Endothelial cell of umbilical vein (primary cell): ENCODE measurements around the gene NACAD. TPM values are rescaled to one million over a fixed set of nuclear protein-coding genes. Genes with fewer than 3 reads are reported as not detected.

Experiments used
- BruUV-seq: library from RNA; stranded (reverse); fragments of 400-500 nt; replicated peaks from 2 replicates; lab custom pipeline; 2021; lab: Mats Ljungman, UMichigan
- CTCF ChIA-PET: fragments of 300-600, 350-600 bp; sonication (Branson Sonifier 250); formaldehyde crosslinking; loops from one replicate; lab custom pipeline; 2021; ENCODE audit warnings: antibody characterized with exemption, inconsistent platforms; lab: Charles Lee
- POLR2A ChIA-PET: fragments of 300-600, 350-600 bp; sonication (Branson Sonifier 250); formaldehyde crosslinking; loops from one replicate; lab custom pipeline; 2021; ENCODE audit warnings: antibody characterized with exemption, inconsistent platforms; lab: Charles Lee
- DNase-seq: peaks from one replicate; pipeline ENCODE4 v3.0.0-alpha.2; 2011; ENCODE audit warnings: low read depth, low spot score
- FAIRE-seq: peaks from 2 replicates; lab custom pipeline; 2011; peaks lifted over from hg19 to GRCh38; lab: Jason Lieb, UNC
- H2AFZ ChIP-seq: 2 replicates; pipeline ENCODE4 v1.6.0; 2012; ENCODE audit warnings: low read depth, low read length, control low read depth, inconsistent platforms
- H3K27ac ChIP-seq: 2 replicates; pipeline ENCODE4 v1.5.1; 2011; ENCODE audit warnings: low read depth, mild to moderate bottlenecking, control low read depth, low read length, moderate library complexity; ENCODE audit not compliant: insufficient read depth
- H3K27me3 ChIP-seq, 2 experiments: 2 replicates each; pipeline versions ENCODE4 v1.6.0 to v1.6.1; 2011; ENCODE audit warnings: low read length in 2 of 2, mixed read lengths in 1 of 2; ENCODE audit not compliant: control insufficient read depth in 2 of 2, insufficient read depth in 2 of 2
- H3K36me3 ChIP-seq, 2 experiments: 2 replicates in 1 of 2; 3 replicates in 1 of 2; pipeline ENCODE4 v1.5.1; 2011; ENCODE audit warnings: low read length in 2 of 2, mild to moderate bottlenecking in 1 of 2, moderate library complexity in 1 of 2; ENCODE audit not compliant: control insufficient read depth in 2 of 2, insufficient read depth in 2 of 2; ENCODE audit errors: extremely low read depth in 1 of 2
- H3K4me1 ChIP-seq: 3 replicates; pipeline ENCODE4 v1.5.1; 2011; ENCODE audit warnings: mild to moderate bottlenecking, low read length; ENCODE audit not compliant: control insufficient read depth, insufficient read depth; ENCODE audit errors: extremely low read depth
- H3K4me2 ChIP-seq: 2 replicates; pipeline ENCODE4 v1.6.1; 2011; ENCODE audit warnings: low read length, control low read depth, mixed read lengths; ENCODE audit not compliant: insufficient read depth
- H3K4me3 ChIP-seq, 3 experiments: fragments of 200-600 bp in 1 of 3; sonication (generic), shearing (Covaris generic) in 1 of 3; replicated peaks in 1 of 3; 2 replicates each; pipeline ENCODE4 v1.5.1; 2011 to 2016; ENCODE audit warnings: control low read depth in 3 of 3, low read length in 3 of 3, mild to moderate bottlenecking in 2 of 3, inconsistent platforms in 1 of 3, low read depth in 1 of 3, moderate library complexity in 1 of 3; ENCODE audit not compliant: insufficient read depth in 1 of 3
- H3K79me2 ChIP-seq: 2 replicates; pipeline ENCODE4 v1.6.0; 2012; ENCODE audit warnings: low read length, inconsistent platforms; ENCODE audit not compliant: control insufficient read depth, insufficient read depth
- H3K9ac ChIP-seq: replicated peaks from 2 replicates; pipeline ENCODE3; 2011; ENCODE audit warnings: low read length, control low read depth; ENCODE audit not compliant: insufficient read depth; ENCODE audit errors: extremely low read depth
- H3K9me1 ChIP-seq: replicated peaks from 3 replicates; pipeline ENCODE4 v1.6.0; 2011; ENCODE audit warnings: mild to moderate bottlenecking, low read length; ENCODE audit not compliant: control insufficient read depth, insufficient read depth; ENCODE audit errors: extremely low read depth
- H3K9me3 ChIP-seq: replicated peaks from 2 replicates; pipeline ENCODE4 v1.5.1; 2012; ENCODE audit warnings: low read length, inconsistent platforms; ENCODE audit not compliant: control insufficient read depth, insufficient read depth
- H4K20me1 ChIP-seq: replicated peaks from 2 replicates; pipeline ENCODE3; 2011; ENCODE audit warnings: mild to moderate bottlenecking, low read length; ENCODE audit not compliant: control insufficient read depth, insufficient read depth; ENCODE audit errors: extremely low read depth
- CTCF ChIP-seq, 2 donors: IDR thresholded peaks; 1 replicate in 1 of 2; 2 replicates in 1 of 2; pipeline ENCODE4 v1.5.1; 2011; ENCODE audit warnings: low read length in 2 of 2, mild to moderate bottlenecking in 2 of 2, moderate library complexity in 2 of 2, control low read depth in 1 of 2, inconsistent platforms in 1 of 2, low read depth in 1 of 2; ENCODE audit not compliant: insufficient read depth in 1 of 2; ENCODE audit errors: extremely low read depth in 1 of 2
- FOS ChIP-seq: IDR thresholded peaks from 2 replicates; pipeline ENCODE4 v1.6.1; 2011; ENCODE audit warnings: mild to moderate bottlenecking, low read length, moderate library complexity, borderline replicate concordance; ENCODE audit not compliant: insufficient read depth
- GATA2 ChIP-seq: IDR thresholded peaks from 2 replicates; pipeline ENCODE4 v1.7.0; 2011; ENCODE audit warnings: low read depth, mild to moderate bottlenecking, moderate library complexity, mixed read lengths, low read length; ENCODE audit not compliant: insufficient read length, insufficient read depth
- MYC ChIP-seq: IDR thresholded peaks from one replicate; pipeline ENCODE4 v1.6.1; 2011; ENCODE audit warnings: mild to moderate bottlenecking, low read depth, low read length
- dilution Hi-C: fragments of 300-500 bp; cut with MboI; formaldehyde crosslinking; loops from one replicate; pipeline ENCODE4 v1.15.0; 2019; ENCODE audit warnings: low sequenced_read_pairs; ENCODE audit not compliant: extremely low pct_ligation_motif_present
- intact Hi-C: fragments of 100-400 bp; cut with micrococcal nuclease; formaldehyde crosslinking; loops from one replicate; pipeline ENCODE4 v1.10.0; 2022
- polyA plus RNA-seq, 4 experiments: library from polyadenylated mRNA; depleted of rRNA in 3 of 4; stranded (reverse) in 3 of 4; unstranded in 1 of 4; fragments of >200 nt; gene quantifications; 2 replicates each; pipeline versions ENCODE4 v1.2.1 to v1.2.3, GENCODE V29; 2011 to 2012; ENCODE audit warnings: missing spikeins in 1 of 4
- total RNA-seq: library from RNA; stranded (reverse); gene quantifications from 2 replicates; pipeline ENCODE4 v1.2.3, GENCODE V29; 2021

Gene NACAD
- total and polyA plus RNA-seq, 2 donors (not counting 3 experiments of a cell fraction or from before 2014, with no cell fraction given), result 1.4 to 6.6 TPM

GRCh38 chr7:45033261-45033930 is 55.4 kb downstream of the NACAD start:
- H3K4me3 ChIP-seq, result no peak overlapping the region
- FAIRE-seq, result peak; percentile 44
- peaks cover 0 to 4% of the 10 kb centered on the region in 2 experiments for H3K36me3 ChIP-seq
- BruUV-seq, result no TSS peak
- H3K4me2 ChIP-seq, result no peak overlapping the region
- no peak for DNase-seq
- H3K27ac ChIP-seq, result no peak overlapping the region
- H3K4me1 ChIP-seq, result no peaks in the 10 kb centered on the region
- H3K9me1 ChIP-seq, result no peaks in the 10 kb centered on the region
- H2AFZ ChIP-seq, result no peak overlapping the region
- H3K9me3 ChIP-seq, result no peaks in the 10 kb centered on the region
- dilution Hi-C loops (no loop called here), intact Hi-C loops (no loop called here)
- H3K9ac ChIP-seq, result no peak overlapping the region
- no peak for TF ChIP-seq FOS
- no peak for TF ChIP-seq MYC
- no peak for TF ChIP-seq GATA2
- TF ChIP-seq CTCF (IDR thresholded peaks at IDR 0.05; ENCODE audit: extremely low read depth in 1 of 2, insufficient read depth in 1 of 2, low read depth in 1 of 2, low read length in 2 of 2), result no peak
- POLR2A ChIA-PET, result no interaction called here
- H3K27me3 ChIP-seq, result no peaks in the 10 kb centered on the region
- peaks cover 60% of the 10 kb centered on the region for H3K79me2 ChIP-seq
- H4K20me1 ChIP-seq, result peaks cover 4% of the 10 kb centered on the region
- CTCF ChIA-PET, result interaction anchor here (0.6 to 1.5 kb wide), 3 partner anchors 11 to 60 kb away, joined by 3 to 8 read pairs (median 5); no protein-coding TSS in a partner anchor
